Renal cortex interstitium (tissue), 11 donors: ENCODE results near the gene ANGPTL1. TPM values are rescaled to one million over a fixed set of nuclear protein-coding genes. Genes with fewer than 3 reads are reported as not detected.
"Not testable (repeated sequence)": the region's sequence is repeated elsewhere in the genome, so short reads cannot be mapped to it uniquely, and the experiment has no call there.

Experiments
- DNase-seq, 11 donors: peaks; one replicate each; pipeline ENCODE4 v3.0.0-alpha.2; 2013; ENCODE audit warnings: low read depth in 9 of 11, low spot score in 4 of 11; ENCODE audit errors: extremely low read depth in 1 of 11
- polyA plus RNA-seq, 3 donors: library from polyadenylated mRNA; unstranded; fragments of 120-200 nt; gene quantifications; one replicate each; pipeline ENCODE4 v1.2.1, GENCODE V29; 2013; ENCODE audit not compliant: insufficient read length in 3 of 3

Gene ANGPTL1
- polyA plus RNA-seq, 3 donors = 4.9 to 6.8 (median 5.0) TPM

DNA sequence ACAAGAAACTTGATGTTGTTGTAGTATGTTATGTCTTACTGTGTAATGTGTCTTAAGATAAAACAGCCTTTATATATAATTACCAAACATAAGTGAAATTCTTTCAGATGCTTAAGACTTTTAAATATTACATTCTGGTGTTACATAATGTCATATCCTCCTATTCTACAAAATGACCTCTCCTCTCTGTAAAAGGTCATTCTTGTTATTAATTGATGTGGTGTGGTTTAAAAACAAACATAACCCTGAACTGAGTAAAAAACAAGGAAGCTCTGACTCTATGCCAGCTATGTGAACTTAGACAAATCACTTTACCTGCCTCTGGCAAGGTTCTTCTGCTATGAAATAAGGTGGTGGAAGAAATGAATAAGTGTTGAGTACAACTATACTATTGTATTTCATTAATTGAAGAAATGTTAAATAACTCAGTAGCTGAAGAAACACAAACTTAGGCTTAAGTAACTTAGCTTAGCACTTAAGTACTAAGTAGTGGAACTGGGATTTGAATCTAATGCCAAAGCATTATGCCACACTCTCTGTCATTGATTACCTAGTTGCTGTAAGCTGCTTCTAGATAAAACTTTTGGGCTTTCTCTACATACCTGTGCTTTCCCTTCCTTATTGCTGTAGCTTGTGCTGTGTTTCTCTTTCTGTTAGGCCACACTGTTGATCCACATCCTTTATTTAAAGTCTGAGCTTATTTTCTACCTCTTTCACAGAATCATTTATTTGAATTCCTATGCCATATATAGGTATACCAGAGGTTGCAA, 859 bp upstream of the ANGPTL1 start:
- peak in 1 of 11 donors; percentile 6 for DNase-seq

DNA sequence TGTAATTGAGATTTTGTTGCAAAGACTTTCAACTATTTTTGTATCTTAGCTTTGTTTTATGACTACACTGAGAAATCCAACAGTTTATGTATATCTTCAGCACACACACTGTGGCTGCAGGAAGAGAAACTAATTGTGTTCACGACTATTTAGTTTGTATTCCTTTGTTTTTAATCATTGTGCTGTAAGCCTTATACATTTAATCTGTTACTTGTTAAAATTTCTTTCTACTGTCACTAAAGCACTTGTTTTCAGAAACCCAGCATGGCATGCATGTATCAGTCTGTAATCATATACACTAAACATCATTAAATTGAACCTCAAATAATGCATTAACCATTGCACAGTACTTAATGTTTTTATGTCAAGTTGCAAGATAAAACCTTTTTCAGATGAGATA, 656 bp downstream of the ANGPTL1 start:
- no peak for DNase-seq

GRCh38 chr1:178869119-178869697, 1.7 kb downstream of the ANGPTL1 start:
- peak in 1 of 11 donors; percentile 7 for DNase-seq

- DNase-seq = no peak
Observed at GRCh38 chr1:178868706-178869105, 2.2 kb downstream of the ANGPTL1 start.

DNA sequence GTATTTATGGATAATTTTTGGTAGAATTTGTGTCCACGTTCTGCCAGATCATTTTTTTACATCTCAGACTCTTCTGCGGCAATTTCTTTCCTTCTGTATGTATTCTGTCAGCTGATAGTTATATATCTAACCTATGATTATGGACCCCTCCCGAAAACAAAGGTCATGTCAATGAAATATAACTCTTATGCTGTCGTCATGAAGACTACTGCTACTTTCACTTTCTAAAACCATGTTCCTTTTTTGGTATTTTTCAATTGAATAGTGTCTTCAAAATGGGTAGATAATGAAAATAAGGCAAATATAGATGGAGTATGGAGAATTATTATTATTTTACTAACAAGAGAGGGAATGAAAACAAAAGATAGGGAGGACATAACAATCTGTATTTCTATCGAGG, 3.2 kb downstream of the ANGPTL1 start:
- no peak for DNase-seq

DNA sequence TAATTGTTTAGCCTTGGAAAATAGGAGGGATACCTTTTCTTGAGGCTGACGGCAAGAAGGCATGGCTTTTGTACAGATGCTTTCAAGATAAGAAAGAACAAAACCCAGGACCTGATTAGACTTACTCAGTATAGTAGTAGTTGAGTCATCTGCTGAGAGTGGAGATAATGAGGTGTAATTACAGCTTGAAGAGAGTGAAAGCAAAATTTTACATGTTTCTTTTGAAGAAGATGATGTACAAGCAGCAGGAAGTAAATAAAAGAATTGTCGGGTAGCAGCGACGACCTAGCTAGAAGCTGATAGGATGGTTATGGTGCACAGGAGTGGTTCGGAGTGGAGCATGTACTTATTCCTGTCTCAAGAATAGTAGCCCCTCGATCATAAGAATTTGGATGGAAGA, 6.6 kb downstream of the ANGPTL1 start:
- DNase-seq = no peak

GRCh38 chr1:178862864-178863263, 8.0 kb downstream of the ANGPTL1 start:
- DNase-seq = no peak

GRCh38 chr1:178862416-178862815, 8.5 kb downstream of the ANGPTL1 start:
- no peak for DNase-seq

DNA sequence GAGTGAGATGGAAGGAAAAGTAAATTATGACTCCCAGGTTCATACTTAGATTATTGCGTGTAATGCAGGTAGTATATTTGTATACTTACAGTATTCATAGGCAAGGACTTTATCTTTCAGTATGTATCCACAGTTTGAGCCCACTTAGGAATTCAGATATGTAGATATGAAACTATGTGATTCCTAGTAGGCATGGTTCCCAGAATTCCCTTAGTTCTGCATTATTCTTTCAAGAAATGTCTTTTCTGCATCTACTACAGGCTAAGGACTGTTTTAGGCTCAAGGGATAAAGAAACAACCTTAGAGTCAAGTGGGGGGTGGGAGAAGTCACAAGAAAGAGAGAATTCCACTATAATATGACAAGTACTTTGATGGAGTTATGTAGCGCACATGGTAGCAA, 13.8 kb downstream of the ANGPTL1 start:
- DNase-seq = no peak

DNA sequence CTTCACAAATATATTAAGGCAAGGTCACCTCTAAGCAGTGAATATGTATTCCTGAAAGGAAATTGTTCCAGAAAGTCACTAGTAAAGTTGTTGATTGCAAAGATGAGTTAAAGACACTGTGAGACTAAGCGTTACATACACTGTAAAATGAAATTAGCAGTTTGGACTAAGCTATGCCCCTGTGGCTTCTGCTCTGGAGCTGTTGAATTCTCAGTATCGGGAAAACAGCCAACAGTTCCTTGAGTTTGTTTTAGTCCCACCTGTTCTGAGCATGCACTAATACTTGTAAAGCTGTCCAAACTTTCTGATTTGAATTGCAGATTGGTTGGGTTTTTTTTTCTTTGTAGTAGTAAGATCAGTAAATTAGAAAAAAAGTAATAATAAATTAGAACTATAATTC, 21.0 kb downstream of the ANGPTL1 start:
- DNase-seq = no peak

DNA sequence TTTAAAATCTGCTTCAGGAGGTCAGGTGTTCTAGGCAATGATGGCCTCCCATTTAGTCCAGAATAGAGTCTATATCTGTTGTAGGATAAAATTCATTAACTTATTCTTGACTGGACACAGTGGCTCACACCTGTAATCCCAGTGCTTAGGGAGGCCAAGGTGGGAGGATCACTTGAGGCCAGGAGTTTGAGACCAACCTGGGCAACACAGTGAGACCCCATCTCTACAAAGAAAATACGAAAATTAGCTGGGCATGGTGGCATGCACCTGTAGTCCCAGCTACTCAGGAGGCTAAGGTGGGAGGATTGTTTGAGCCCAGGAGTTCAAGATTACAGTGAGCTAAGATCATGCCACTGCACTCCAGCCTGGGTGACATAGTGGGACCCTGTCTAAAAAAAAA, 23.0 kb downstream of the ANGPTL1 start:
- not testable (repeated sequence) for DNase-seq

GRCh38 chr1:178847396-178847849, 23.5 kb downstream of the ANGPTL1 start:
- no peak for DNase-seq

DNA sequence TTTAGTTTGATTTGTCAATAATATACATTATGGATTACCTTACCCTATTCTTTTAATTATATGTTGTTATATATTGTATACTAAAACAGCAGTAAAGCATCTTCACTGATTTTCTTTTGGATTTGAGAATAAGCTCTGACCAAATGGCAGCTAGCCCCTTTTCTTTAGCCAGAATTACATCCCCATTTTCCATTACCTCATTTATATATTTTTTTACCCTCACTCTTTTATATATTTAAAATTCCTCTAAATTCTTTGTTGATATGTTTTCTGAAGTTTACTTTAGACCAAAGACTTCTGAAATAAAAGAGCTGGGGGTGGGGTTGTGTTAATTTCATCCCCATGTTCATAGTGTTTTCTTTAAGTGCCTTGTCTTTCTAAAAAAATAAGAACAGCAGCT, 24.6 kb downstream of the ANGPTL1 start:
- DNase-seq = no peak

GRCh38 chr1:178844436-178844835, 26.4 kb downstream of the ANGPTL1 start:
- DNase-seq = no peak

DNA sequence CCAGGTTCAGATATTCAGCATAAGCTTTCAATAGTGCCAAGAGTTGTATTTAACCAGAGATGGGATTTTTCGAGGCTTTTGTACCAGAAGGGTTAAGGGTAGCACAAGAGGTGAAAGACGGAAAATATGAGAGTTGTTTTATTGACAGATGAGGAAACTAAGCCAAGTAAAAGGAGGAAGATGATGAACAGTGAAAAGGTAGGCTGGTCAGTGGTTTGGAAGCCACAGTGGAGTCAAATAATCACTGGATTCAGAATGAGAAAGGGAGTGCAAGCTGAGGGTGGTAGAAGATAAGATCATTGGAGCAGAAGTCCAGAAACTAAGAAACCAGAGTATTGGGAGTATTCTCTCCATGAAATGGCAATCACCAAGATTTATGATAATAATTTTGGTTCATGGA, 45.7 kb downstream of the ANGPTL1 start:
- DNase-seq = no peak

- DNase-seq = no peak
Observed at GRCh38 chr1:178821134-178821866, 49.6 kb downstream of the ANGPTL1 start.

DNA sequence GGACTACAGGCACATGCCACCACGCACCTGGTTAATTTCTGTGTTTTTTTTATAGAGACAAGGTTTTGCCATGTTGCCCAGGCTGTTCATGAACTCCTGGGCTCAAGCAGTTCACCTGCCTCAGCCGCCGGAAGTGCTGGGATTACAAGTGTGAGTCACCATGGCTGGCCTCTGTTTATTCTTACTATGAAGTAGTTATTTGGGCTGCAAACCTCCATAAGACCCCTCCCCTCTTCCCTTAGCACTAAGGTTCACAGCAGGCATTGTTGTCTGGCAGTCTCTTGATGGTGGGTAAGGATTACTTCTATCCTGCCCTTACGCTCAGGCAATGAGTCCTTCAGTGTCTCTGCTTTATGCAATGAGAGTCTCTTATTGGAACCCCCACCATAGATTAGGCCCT, 51.8 kb downstream of the ANGPTL1 start:
- DNase-seq = no peak

DNA sequence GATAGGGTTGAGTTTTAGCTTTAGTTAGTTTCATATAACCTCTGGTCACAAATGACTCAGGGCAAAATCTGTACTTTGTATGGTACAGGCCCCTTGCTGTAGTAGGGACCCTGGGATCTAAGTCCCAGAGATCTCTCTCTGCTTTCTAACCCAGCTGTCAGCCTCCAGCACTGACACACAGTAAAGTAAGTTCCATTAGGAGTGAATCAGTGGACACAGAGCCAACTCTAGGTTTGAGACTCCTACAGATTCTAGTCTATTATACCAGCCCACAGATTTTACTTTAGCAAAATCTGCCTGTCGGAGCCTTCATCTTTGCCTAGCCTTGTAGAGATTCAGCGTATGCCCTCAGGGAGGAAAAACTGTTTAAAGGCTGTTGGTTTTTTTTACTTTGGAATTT, 52.5 kb downstream of the ANGPTL1 start:
- no peak for DNase-seq

GRCh38 chr1:178810585-178810984, 60.3 kb downstream of the ANGPTL1 start:
- DNase-seq = no peak

GRCh38 chr1:178808529-178808928, 62.3 kb downstream of the ANGPTL1 start:
- DNase-seq = no peak
